ENCODE measurements around the gene CAMKK1. TPM values are rescaled to one million over a fixed set of nuclear protein-coding genes. Genes with fewer than 3 reads are reported as not detected.

CAMKK1 gene
- polyA plus RNA-seq, 1 donor: 9.3 TPM

Other genes with a start within 250 kb of the CAMKK1 start
- 47.5 TPM for gene TAX1BP3, start 224.5 kb downstream of the CAMKK1 start, polyA plus RNA-seq (ENCODE audit: insufficient read length)
- 44.2 TPM for gene EMC6, start 224.2 kb downstream of the CAMKK1 start, polyA plus RNA-seq (ENCODE audit: insufficient read length)
- gene P2RX5, start 196.9 kb downstream of the CAMKK1 start, polyA plus RNA-seq (ENCODE audit: insufficient read length): 31.8 TPM
- gene HASPIN, start 169.2 kb downstream of the CAMKK1 start, polyA plus RNA-seq (ENCODE audit: insufficient read length): 6.2 TPM
- gene ITGAE, start 91.9 kb downstream of the CAMKK1 start, polyA plus RNA-seq (ENCODE audit: insufficient read length): 29.2 TPM
- 66.5 TPM for gene NCBP3, start 46.8 kb downstream of the CAMKK1 start, polyA plus RNA-seq (ENCODE audit: insufficient read length)
- 4.5 TPM for gene P2RX1, start 23.4 kb upstream of the CAMKK1 start, polyA plus RNA-seq (ENCODE audit: insufficient read length)
- 7.3 TPM for gene ATP2A3, start 71.4 kb upstream of the CAMKK1 start, polyA plus RNA-seq (ENCODE audit: insufficient read length)
- 24.9 TPM for gene ZZEF1, start 250.0 kb upstream of the CAMKK1 start, polyA plus RNA-seq (ENCODE audit: insufficient read length)

All from hindlimb muscle (tissue), 1 donor.